ENCODE results near the gene PRMT1. TPM values are rescaled to one million over a fixed set of nuclear protein-coding genes. Genes with fewer than 3 reads are reported as not detected.

Gene PRMT1
- total and polyA plus RNA-seq, 9 of the 15 experiments (the other 6 are each of a cell fraction or from before 2014, with no cell fraction given) = 13.3 to 464 (median 326) TPM

DNA sequence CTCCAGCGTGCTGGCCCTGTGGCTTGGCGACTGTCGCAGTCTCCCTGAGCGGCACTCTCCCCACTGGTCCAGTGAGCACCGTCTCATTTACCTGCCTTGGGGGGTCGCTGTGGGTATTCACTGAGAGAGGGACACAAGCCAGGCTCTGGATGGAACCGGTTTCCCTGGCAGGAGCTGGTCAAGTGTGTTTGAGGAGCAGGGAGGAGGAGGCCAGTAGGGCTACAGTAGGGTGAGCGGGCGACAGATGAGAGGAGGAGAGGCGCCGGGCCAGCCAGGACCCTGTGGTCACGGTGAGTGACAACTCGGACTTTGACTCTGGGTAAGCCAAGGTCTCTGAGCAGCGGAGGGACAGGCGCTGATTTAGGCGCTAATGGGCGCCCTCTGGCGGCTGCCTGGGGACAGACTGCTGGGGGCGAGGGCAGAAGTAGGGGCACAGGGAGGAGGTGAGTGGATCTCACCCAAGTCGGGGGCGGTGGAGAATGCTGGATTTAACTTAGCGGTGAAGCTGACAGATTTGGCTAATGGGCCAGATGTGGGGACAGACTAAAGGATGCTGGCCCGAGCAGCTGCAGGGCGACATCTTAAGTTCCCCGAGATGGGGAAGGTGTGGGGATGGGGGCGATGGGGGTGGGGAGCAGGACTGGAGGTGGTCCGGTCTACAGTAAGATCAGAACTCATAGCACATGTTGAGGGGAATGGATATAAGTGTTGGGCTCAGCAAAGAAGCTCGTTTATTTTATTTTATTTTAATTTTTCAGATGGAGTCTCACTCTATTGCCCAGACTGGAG, 4.7 kb upstream of the PRMT1 start (continued):
- TF ChIP-seq, protein P1, sequence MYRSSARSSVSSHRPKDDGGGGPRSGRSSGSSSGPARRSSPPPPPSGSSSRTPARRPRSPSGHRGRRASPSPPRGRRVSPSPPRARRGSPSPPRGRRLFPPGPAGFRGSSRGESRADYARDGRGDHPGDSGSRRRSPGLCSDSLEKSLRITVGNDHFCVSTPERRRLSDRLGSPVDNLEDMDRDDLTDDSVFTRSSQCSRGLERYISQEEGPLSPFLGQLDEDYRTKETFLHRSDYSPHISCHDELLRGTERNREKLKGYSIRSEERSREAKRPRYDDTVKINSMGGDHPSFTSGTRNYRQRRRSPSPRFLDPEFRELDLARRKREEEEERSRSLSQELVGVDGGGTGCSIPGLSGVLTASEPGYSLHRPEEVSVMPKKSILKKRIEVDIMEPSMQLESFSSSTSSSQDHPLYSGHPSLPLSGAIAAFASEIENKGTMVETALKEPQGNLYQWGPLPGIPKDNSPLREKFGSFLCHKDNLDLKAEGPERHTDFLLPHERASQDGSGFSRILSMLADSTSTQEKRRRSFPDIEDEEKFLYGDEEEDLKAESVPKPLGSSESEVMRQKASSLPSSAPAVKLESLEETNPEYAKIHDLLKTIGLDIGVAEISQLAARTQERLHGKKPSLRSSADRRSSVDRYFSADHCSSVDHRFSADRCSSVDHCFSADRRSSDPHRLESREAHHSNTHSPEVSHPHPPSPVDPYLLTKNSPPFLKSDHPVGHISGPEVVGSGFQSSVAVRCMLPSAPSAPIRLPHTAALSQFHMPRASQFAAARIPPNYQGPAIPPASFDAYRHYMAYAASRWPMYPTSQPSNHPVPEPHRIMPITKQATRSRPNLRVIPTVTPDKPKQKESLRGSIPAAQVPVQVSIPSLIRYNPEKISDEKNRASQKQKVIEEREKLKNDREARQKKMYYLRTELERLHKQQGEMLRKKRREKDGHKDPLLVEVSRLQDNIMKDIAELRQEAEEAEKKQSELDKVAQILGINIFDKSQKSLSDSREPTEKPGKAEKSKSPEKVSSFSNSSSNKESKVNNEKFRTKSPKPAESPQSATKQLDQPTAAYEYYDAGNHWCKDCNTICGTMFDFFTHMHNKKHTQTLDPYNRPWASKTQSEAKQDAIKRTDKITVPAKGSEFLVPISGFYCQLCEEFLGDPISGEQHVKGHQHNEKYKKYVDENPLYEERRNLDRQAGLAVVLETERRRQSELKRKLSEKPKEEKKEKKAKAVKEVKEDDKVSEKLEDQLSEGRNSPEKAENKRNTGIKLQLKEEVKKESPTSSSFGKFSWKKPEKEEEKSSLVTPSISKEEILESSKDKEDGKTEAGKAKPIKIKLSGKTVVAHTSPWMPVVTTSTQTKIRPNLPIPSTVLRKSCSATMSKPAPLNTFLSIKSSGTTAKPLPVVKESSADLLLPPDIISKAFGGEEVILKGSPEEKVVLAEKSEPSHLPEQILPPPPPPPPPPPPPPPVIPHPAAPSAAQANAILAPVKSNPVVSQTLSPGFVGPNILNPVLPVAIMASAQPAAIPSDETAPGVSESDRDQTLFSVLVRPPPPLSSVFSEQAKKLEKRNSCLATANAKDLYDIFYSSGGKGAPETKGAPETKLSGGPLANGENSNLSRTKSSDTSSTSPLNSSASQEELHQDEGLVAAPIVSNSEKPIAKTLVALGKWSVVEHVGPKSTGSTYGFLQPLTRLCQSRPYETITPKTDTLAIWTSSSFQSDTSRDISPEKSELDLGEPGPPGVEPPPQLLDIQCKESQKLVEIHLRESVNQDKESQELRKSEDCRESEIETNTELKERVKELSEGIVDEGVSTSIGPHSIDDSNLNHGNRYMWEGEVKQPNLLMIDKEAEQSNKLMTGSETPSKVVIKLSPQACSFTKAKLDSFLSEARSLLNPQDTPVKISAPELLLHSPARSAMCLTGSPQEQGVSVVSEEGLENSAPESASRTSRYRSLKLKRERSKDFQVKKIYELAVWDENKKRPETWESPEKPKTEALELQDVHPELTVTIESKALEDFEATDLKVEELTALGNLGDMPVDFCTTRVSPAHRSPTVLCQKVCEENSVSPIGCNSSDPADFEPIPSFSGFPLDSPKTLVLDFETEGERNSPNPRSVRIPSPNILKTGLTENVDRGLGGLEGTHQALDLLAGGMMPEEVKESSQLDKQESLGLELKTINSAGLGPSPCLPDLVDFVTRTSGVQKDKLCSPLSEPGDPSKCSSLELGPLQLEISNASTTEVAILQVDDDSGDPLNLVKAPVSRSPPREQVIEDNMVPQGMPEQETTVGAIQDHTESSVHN (IDR thresholded peaks at IDR 0.05; ENCODE audit: borderline replicate concordance in 1 of 2, low read depth in 1 of 2) = no peak
- TF ChIP-seq NR3C1 (CRISPR knock-in tag; IDR thresholded peaks at IDR 0.05) (no peak), TCFL5 (CRISPR knock-in tag; conservative IDR thresholded peaks at IDR 0.05) (no peak), CAMTA2 (CRISPR knock-in tag; conservative IDR thresholded peaks at IDR 0.05) (no peak), ASH1L (IDR thresholded peaks at IDR 0.05; ENCODE audit: borderline replicate concordance, low read depth, partially characterized antibody) (no peak), HNRNPH1 (optimal IDR thresholded peaks at IDR 0.05; ENCODE audit: low read depth, low read length) (no peak), JUND (IDR thresholded peaks at IDR 0.05; ENCODE audit: borderline replicate concordance, low read depth, low read length) (no peak), JUND (tag; IDR thresholded peaks at IDR 0.05; ENCODE audit: borderline replicate concordance, low read depth, low read length) (0 out of 3 replicates have a peak, but pooled peaks have one; percentile 50), NR4A1 (CRISPR knock-in tag; IDR thresholded peaks at IDR 0.05) (0 out of 2 replicates have a peak, but pooled peaks have one; percentile 51), NR4A1 (tag; IDR thresholded peaks at IDR 0.05) (no peak), ZNF830 (CRISPR knock-in tag; IDR thresholded peaks at IDR 0.05) (no peak), SOX6 (IDR thresholded peaks at IDR 0.05) (peak; percentile 33; the same call in 1 of the 2 replicates), ELF2 (CRISPR knock-in tag; IDR thresholded peaks at IDR 0.05) (no peak), MCM2 (IDR thresholded peaks at IDR 0.05; ENCODE audit: low read depth) (no peak), ZSCAN29 (IDR thresholded peaks at IDR 0.05) (no peak)
- TF ChIP-seq, protein P2, sequence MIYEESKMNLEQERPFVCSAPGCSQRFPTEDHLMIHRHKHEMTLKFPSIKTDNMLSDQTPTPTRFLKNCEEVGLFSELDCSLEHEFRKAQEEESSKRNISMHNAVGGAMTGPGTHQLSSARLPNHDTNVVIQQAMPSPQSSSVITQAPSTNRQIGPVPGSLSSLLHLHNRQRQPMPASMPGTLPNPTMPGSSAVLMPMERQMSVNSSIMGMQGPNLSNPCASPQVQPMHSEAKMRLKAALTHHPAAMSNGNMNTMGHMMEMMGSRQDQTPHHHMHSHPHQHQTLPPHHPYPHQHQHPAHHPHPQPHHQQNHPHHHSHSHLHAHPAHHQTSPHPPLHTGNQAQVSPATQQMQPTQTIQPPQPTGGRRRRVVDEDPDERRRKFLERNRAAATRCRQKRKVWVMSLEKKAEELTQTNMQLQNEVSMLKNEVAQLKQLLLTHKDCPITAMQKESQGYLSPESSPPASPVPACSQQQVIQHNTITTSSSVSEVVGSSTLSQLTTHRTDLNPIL (CRISPR knock-in tag; IDR thresholded peaks at IDR 0.05) = no peak
- TF ChIP-seq, protein P3, sequence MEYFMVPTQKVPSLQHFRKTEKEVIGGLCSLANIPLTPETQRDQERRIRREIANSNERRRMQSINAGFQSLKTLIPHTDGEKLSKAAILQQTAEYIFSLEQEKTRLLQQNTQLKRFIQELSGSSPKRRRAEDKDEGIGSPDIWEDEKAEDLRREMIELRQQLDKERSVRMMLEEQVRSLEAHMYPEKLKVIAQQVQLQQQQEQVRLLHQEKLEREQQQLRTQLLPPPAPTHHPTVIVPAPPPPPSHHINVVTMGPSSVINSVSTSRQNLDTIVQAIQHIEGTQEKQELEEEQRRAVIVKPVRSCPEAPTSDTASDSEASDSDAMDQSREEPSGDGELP (CRISPR knock-in tag; IDR thresholded peaks at IDR 0.05; ENCODE audit: borderline replicate concordance) = peak; percentile 74
